GM12875 (cell line): ENCODE measurements around the gene BNC2.

Experiments
- H3K4me3 ChIP-seq: one replicate; pipeline ENCODE4 v1.5.1; 2011; ENCODE audit warnings: low read depth, low read length, control low read depth
- CTCF ChIP-seq: IDR thresholded peaks from 2 replicates; pipeline ENCODE4 v1.5.1; 2011; ENCODE audit warnings: low read depth, mild to moderate bottlenecking, control low read depth, inconsistent platforms, low read length, moderate library complexity, borderline replicate concordance; ENCODE audit not compliant: insufficient read depth

The BNC2 gene

GRCh38 chr9:16801871-16802466, 68.5 kb downstream of the BNC2 start:
- no peak for TF ChIP-seq CTCF
- no peak overlapping the region for H3K4me3 ChIP-seq

- no peak overlapping the region for H3K4me3 ChIP-seq
- TF ChIP-seq CTCF, result no peak
These were observed 74.1 kb downstream of the BNC2 start for GRCh38 chr9:16796304-16796825.

- H3K4me3 ChIP-seq, result no peak overlapping the region
- no peak for TF ChIP-seq CTCF
These were observed 75.4 kb downstream of the BNC2 start for GRCh38 chr9:16794871-16795639.

- no peak for TF ChIP-seq CTCF
- H3K4me3 ChIP-seq, result no peak overlapping the region
These were observed 76.4 kb downstream of the BNC2 start for GRCh38 chr9:16794103-16794502.

- H3K4me3 ChIP-seq, result no peak overlapping the region
These were observed 82.7 kb downstream of the BNC2 start for GRCh38 chr9:16787724-16788123.

GRCh38 chr9:16784002-16784401, 86.5 kb downstream of the BNC2 start:
- no peak overlapping the region for H3K4me3 ChIP-seq
- no peak for TF ChIP-seq CTCF

More at GRCh38 chr9:16787724-16788123, 82.7 kb downstream of the BNC2 start:
- no peak for TF ChIP-seq CTCF

- H3K4me3 ChIP-seq, result no peak overlapping the region
- no peak for TF ChIP-seq CTCF
These were observed 88.0 kb downstream of the BNC2 start for GRCh38 chr9:16782490-16782889.
